Liver (tissue), 9 donors: ENCODE results near the gene SRC. TPM values are rescaled to one million over a fixed set of nuclear protein-coding genes. Genes with fewer than 3 reads are reported as not detected.

ENCODE experiments used
- DNase-seq: peaks from one replicate; pipeline ENCODE4 v3.0.0-alpha.2; 2017; ENCODE audit warnings: low spot score
- H3K27ac ChIP-seq, 2 donors: one replicate each; pipeline ENCODE4 v1.7.0; 2013; ENCODE audit warnings: inconsistent platforms in 2 of 2, low read length in 2 of 2, control low read depth in 1 of 2, low read depth in 1 of 2, mild to moderate bottlenecking in 1 of 2
- H3K27me3 ChIP-seq, 4 donors: one replicate each; pipeline versions ENCODE4 v1.6.1 to v1.7.0; 2013; ENCODE audit warnings: low read length in 3 of 4, inconsistent platforms in 1 of 4, mild to moderate bottlenecking in 1 of 4, moderate library complexity in 1 of 4; ENCODE audit not compliant: control insufficient read depth in 4 of 4, insufficient read depth in 4 of 4
- H3K36me3 ChIP-seq, 4 donors: one replicate each; pipeline versions ENCODE4 v1.6.1 to v1.7.0; 2013; ENCODE audit warnings: low read length in 3 of 4, mild to moderate bottlenecking in 3 of 4, low read depth in 1 of 4, moderate library complexity in 1 of 4; ENCODE audit not compliant: control insufficient read depth in 4 of 4, insufficient read depth in 3 of 4
- H3K4me1 ChIP-seq, 4 donors: one replicate each; pipeline versions ENCODE4 v1.6.1 to v1.7.0; 2013; ENCODE audit warnings: low read length in 3 of 4, mild to moderate bottlenecking in 3 of 4, moderate library complexity in 1 of 4; ENCODE audit not compliant: control insufficient read depth in 4 of 4, insufficient read depth in 4 of 4
- H3K4me3 ChIP-seq, 3 donors: one replicate each; pipeline versions ENCODE4 v1.6.1 to v1.7.0; 2013; ENCODE audit warnings: low read length in 3 of 3, control low read depth in 1 of 3, low read depth in 1 of 3, mild to moderate bottlenecking in 1 of 3
- H3K9ac ChIP-seq, 2 donors: one replicate each; pipeline ENCODE4 v1.7.0; 2013; ENCODE audit warnings: low read length in 2 of 2, mild to moderate bottlenecking in 2 of 2, moderate library complexity in 2 of 2, control low read depth in 1 of 2, low read depth in 1 of 2
- H3K9me3 ChIP-seq, 4 donors: one replicate each; pipeline versions ENCODE4 v1.6.1 to v1.7.0; 2013; ENCODE audit warnings: low read length in 3 of 4; ENCODE audit not compliant: control insufficient read depth in 4 of 4
- EGR1 ChIP-seq, 2 donors: IDR thresholded peaks; 2 replicates each; pipeline ENCODE4 v1.6.1; 2016 to 2018; ENCODE audit warnings: antibody characterized with exemption in 2 of 2, low read depth in 2 of 2
- FOXA1 ChIP-seq: IDR thresholded peaks from 2 replicates; pipeline ENCODE4 v1.6.1; 2016; ENCODE audit warnings: antibody characterized with exemption
- FOXA2 ChIP-seq: IDR thresholded peaks from 2 replicates; pipeline ENCODE4 v1.6.1; 2016; ENCODE audit warnings: antibody characterized with exemption
- GABPA ChIP-seq, 2 donors: IDR thresholded peaks in 1 of 2; conservative IDR thresholded peaks in 1 of 2; 2 replicates each; pipeline ENCODE4 v1.6.1; 2016; ENCODE audit warnings: antibody characterized with exemption in 2 of 2, mild to moderate bottlenecking in 1 of 2, moderate library complexity in 1 of 2
- HNF4A ChIP-seq, 2 donors: conservative IDR thresholded peaks; 2 replicates each; pipeline ENCODE4 v1.6.1; 2016; ENCODE audit warnings: antibody characterized with exemption in 2 of 2, mild to moderate bottlenecking in 2 of 2
- HNF4G ChIP-seq: IDR thresholded peaks from 2 replicates; pipeline ENCODE4 v1.6.1; 2016; ENCODE audit warnings: antibody characterized with exemption
- JUND ChIP-seq, 2 donors: IDR thresholded peaks; 2 replicates each; pipeline ENCODE4 v1.6.1; 2016; ENCODE audit warnings: antibody characterized with exemption in 2 of 2
- NR2F2 ChIP-seq: IDR thresholded peaks from 2 replicates; pipeline ENCODE4 v1.6.1; 2016; ENCODE audit warnings: antibody characterized with exemption
- RAD21 ChIP-seq, 2 donors: IDR thresholded peaks; 2 replicates each; pipeline ENCODE4 v1.6.1; 2016; ENCODE audit warnings: antibody characterized with exemption in 2 of 2, mild to moderate bottlenecking in 2 of 2
- RXRA ChIP-seq, 2 donors: IDR thresholded peaks; 2 replicates each; pipeline ENCODE4 v1.6.1; 2017 to 2018; ENCODE audit warnings: antibody characterized with exemption in 2 of 2, mild to moderate bottlenecking in 1 of 2
- SP1 ChIP-seq: IDR thresholded peaks from 2 replicates; pipeline ENCODE4 v1.6.1; 2018; ENCODE audit warnings: antibody characterized with exemption, mild to moderate bottlenecking
- TAF1 ChIP-seq: conservative IDR thresholded peaks from 2 replicates; pipeline ENCODE4 v1.6.1; 2016; ENCODE audit warnings: antibody characterized with exemption, mild to moderate bottlenecking
- YY1 ChIP-seq: IDR thresholded peaks from 2 replicates; pipeline ENCODE4 v1.6.1; 2016; ENCODE audit warnings: antibody characterized with exemption, mild to moderate bottlenecking
- WGBS: extraction: QIAGEN DNeasy Blood & Tissue Kit; methylation state at CpG from one replicate; pipeline ENCODE4 v1.1.7; 2013; 5-methylcytosine and 5-hydroxymethylcytosine counted together
- polyA plus RNA-seq, 2 donors: library from polyadenylated mRNA; stranded (reverse) in 1 of 2; unstranded in 1 of 2; fragments of 200-250 nt in 1 of 2; fragments of >200 nt in 1 of 2; fragmentation: Nextera tagmentation in 1 of 2; extraction: Ambion mirVana in 1 of 2; gene quantifications; one replicate each; pipeline versions ENCODE4 v1.2.1 to v1.2.3, GENCODE V29; 2013 to 2015
- total RNA-seq, 2 donors: library from RNA; depleted of rRNA; stranded (reverse); fragments of >200 nt; gene quantifications; one replicate each; pipeline ENCODE4 v1.2.3, GENCODE V29; 2014
- TF ChIP-seq, protein P1 (sequence below): fragments of 150-350 bp; IDR thresholded peaks from 2 replicates; pipeline ENCODE4 v1.5.1; 2017; ENCODE audit warnings: improper control_type of control experiment, low read depth, low read length; ENCODE audit not compliant: missing input control
- TF ChIP-seq, protein P2 (sequence below): IDR thresholded peaks from 2 replicates; pipeline ENCODE4 v1.6.1; 2016; ENCODE audit warnings: antibody characterized with exemption
- TF ChIP-seq, protein P3 (sequence below): IDR thresholded peaks from 2 replicates; pipeline ENCODE4 v1.6.1; 2016; ENCODE audit warnings: antibody characterized with exemption
- TF ChIP-seq, protein P4 (sequence below): IDR thresholded peaks from 2 replicates; pipeline ENCODE4 v1.6.1; 2016; ENCODE audit warnings: antibody characterized with exemption, mild to moderate bottlenecking
- TF ChIP-seq, protein P5 (sequence below): IDR thresholded peaks from 2 replicates; pipeline ENCODE4 v1.6.1; 2016; ENCODE audit warnings: antibody characterized with exemption
- donor health status: healthy.
- donor health status: healthy.
- donor health status: healthy.
- donor health status: healthy.
- donor health status: healthy.

SRC gene
- total and polyA plus RNA-seq, 4 donors, result 3.3 to 21.2 (median 5.4) TPM

DNA sequence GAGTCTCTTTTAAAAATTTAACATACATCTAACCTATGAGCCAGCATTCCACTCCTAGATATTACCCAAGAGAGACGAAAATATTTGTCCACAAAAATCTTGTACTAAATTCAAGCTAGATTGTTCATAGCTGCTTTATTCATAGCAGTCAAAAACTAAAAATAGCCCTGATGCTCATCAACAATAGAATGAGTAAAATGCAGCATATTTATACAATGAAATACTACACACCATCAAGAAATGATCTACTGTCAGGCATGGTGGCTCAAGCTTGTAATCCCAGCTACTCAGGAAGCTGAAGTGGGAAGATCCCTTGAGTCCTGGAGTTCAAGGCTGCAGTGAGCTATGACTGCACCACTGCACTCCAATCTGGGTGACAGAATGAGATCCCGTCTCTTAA is 22.0 kb upstream of the SRC start:
- no peaks in the 10 kb centered on the region for H3K27me3 ChIP-seq
- DNase-seq, result no peak

DNA sequence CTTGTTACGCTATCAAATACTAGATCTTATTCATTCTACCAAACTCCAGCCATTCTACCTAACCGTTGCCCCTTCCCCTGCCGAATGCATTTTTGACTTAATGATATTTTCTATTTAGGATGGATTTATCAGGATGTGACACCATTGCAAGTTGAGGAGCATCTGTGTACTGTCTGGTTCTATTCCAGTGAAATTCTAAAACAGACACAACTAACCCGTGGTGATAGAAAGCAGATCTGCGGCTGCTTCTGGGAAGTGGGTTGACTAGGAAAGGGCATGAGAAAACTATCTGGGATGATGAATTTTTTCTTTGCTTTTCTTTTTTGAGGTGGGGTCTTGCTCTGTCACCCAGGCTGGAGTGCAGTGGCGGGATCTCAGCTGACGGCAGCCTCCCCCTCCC is 20.7 kb upstream of the SRC start:
- WGBS, result 92% methylated on average over 7 of the region's 7 CpGs
- H3K9ac ChIP-seq, result no peak overlapping the region
- H3K9me3 ChIP-seq, result no peaks in the 10 kb centered on the region
- no peaks in the 10 kb centered on the region for H3K27me3 ChIP-seq
- no peaks in the 10 kb centered on the region for H3K4me1 ChIP-seq
- H3K4me3 ChIP-seq, result no peak overlapping the region
- DNase-seq, result no peak
- H3K27ac ChIP-seq, result no peak overlapping the region
- no peaks in the 10 kb centered on the region for H3K36me3 ChIP-seq
- TF ChIP-seq, protein P1, sequence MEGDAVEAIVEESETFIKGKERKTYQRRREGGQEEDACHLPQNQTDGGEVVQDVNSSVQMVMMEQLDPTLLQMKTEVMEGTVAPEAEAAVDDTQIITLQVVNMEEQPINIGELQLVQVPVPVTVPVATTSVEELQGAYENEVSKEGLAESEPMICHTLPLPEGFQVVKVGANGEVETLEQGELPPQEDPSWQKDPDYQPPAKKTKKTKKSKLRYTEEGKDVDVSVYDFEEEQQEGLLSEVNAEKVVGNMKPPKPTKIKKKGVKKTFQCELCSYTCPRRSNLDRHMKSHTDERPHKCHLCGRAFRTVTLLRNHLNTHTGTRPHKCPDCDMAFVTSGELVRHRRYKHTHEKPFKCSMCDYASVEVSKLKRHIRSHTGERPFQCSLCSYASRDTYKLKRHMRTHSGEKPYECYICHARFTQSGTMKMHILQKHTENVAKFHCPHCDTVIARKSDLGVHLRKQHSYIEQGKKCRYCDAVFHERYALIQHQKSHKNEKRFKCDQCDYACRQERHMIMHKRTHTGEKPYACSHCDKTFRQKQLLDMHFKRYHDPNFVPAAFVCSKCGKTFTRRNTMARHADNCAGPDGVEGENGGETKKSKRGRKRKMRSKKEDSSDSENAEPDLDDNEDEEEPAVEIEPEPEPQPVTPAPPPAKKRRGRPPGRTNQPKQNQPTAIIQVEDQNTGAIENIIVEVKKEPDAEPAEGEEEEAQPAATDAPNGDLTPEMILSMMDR, result no peak
- TF ChIP-seq, protein P2, sequence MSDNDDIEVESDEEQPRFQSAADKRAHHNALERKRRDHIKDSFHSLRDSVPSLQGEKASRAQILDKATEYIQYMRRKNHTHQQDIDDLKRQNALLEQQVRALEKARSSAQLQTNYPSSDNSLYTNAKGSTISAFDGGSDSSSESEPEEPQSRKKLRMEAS, result no peak
- no peak for TF ChIP-seq HNF4G
- TF ChIP-seq FOXA2, result no peak
- no peak for TF ChIP-seq JUND (IDR thresholded peaks at IDR 0.05)
- no peak for TF ChIP-seq GABPA (IDR thresholded peaks at IDR 0.05 in 1 of 2, conservative IDR thresholded peaks at IDR 0.05 in 1 of 2)
- no peak for TF ChIP-seq EGR1 (IDR thresholded peaks at IDR 0.05; ENCODE audit: low read depth in 2 of 2)
- no peak for TF ChIP-seq HNF4A (conservative IDR thresholded peaks at IDR 0.05)
- TF ChIP-seq RXRA (IDR thresholded peaks at IDR 0.05), result no peak
- no peak for TF ChIP-seq RAD21 (IDR thresholded peaks at IDR 0.05)

More for the DNA sequence above, 22.0 kb upstream of the SRC start:
- H3K36me3 ChIP-seq, result no peaks in the 10 kb centered on the region
- TF ChIP-seq, protein P3, sequence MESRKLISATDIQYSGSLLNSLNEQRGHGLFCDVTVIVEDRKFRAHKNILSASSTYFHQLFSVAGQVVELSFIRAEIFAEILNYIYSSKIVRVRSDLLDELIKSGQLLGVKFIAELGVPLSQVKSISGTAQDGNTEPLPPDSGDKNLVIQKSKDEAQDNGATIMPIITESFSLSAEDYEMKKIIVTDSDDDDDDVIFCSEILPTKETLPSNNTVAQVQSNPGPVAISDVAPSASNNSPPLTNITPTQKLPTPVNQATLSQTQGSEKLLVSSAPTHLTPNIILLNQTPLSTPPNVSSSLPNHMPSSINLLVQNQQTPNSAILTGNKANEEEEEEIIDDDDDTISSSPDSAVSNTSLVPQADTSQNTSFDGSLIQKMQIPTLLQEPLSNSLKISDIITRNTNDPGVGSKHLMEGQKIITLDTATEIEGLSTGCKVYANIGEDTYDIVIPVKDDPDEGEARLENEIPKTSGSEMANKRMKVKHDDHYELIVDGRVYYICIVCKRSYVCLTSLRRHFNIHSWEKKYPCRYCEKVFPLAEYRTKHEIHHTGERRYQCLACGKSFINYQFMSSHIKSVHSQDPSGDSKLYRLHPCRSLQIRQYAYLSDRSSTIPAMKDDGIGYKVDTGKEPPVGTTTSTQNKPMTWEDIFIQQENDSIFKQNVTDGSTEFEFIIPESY, result no peak
- TF ChIP-seq GABPA (IDR thresholded peaks at IDR 0.05 in 1 of 2, conservative IDR thresholded peaks at IDR 0.05 in 1 of 2) (no peak), EGR1 (IDR thresholded peaks at IDR 0.05; ENCODE audit: low read depth in 2 of 2) (no peak), HNF4G (no peak), HNF4A (conservative IDR thresholded peaks at IDR 0.05) (no peak), FOXA2 (no peak), YY1 (no peak), JUND (IDR thresholded peaks at IDR 0.05) (no peak), RAD21 (IDR thresholded peaks at IDR 0.05) (no peak), RXRA (IDR thresholded peaks at IDR 0.05) (no peak), SP1 (no peak), TAF1 (no peak), FOXA1 (no peak), NR2F2 (no peak)
- TF ChIP-seq, protein P2, result no peak
- TF ChIP-seq, protein P4, sequence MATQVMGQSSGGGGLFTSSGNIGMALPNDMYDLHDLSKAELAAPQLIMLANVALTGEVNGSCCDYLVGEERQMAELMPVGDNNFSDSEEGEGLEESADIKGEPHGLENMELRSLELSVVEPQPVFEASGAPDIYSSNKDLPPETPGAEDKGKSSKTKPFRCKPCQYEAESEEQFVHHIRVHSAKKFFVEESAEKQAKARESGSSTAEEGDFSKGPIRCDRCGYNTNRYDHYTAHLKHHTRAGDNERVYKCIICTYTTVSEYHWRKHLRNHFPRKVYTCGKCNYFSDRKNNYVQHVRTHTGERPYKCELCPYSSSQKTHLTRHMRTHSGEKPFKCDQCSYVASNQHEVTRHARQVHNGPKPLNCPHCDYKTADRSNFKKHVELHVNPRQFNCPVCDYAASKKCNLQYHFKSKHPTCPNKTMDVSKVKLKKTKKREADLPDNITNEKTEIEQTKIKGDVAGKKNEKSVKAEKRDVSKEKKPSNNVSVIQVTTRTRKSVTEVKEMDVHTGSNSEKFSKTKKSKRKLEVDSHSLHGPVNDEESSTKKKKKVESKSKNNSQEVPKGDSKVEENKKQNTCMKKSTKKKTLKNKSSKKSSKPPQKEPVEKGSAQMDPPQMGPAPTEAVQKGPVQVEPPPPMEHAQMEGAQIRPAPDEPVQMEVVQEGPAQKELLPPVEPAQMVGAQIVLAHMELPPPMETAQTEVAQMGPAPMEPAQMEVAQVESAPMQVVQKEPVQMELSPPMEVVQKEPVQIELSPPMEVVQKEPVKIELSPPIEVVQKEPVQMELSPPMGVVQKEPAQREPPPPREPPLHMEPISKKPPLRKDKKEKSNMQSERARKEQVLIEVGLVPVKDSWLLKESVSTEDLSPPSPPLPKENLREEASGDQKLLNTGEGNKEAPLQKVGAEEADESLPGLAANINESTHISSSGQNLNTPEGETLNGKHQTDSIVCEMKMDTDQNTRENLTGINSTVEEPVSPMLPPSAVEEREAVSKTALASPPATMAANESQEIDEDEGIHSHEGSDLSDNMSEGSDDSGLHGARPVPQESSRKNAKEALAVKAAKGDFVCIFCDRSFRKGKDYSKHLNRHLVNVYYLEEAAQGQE, result no peak
- TF ChIP-seq, protein P1, result no peak
- TF ChIP-seq, protein P5, sequence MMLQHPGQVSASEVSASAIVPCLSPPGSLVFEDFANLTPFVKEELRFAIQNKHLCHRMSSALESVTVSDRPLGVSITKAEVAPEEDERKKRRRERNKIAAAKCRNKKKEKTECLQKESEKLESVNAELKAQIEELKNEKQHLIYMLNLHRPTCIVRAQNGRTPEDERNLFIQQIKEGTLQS, result no peak
- no peak overlapping the region for H3K9ac ChIP-seq
- no peak overlapping the region for H3K4me3 ChIP-seq
- H3K27ac ChIP-seq, result no peak overlapping the region
- H3K4me1 ChIP-seq, result no peaks in the 10 kb centered on the region
- WGBS, result 79% methylated on average over 2 of the region's 2 CpGs
- H3K9me3 ChIP-seq, result no peaks in the 10 kb centered on the region
